GM21619 (cell line): ENCODE measurements around the gene ST7.
"Not testable (repeated sequence)": the region's sequence is repeated elsewhere in the genome, so short reads cannot be mapped to it uniquely, and the experiment has no call there.

Experiments
- ATAC-seq: cut with Tn5 transposase; IDR thresholded peaks from one replicate; pipeline ENCODE4 v1.9.1; 2021; ENCODE audit not compliant: unreplicated experiment

Gene ST7

DNA sequence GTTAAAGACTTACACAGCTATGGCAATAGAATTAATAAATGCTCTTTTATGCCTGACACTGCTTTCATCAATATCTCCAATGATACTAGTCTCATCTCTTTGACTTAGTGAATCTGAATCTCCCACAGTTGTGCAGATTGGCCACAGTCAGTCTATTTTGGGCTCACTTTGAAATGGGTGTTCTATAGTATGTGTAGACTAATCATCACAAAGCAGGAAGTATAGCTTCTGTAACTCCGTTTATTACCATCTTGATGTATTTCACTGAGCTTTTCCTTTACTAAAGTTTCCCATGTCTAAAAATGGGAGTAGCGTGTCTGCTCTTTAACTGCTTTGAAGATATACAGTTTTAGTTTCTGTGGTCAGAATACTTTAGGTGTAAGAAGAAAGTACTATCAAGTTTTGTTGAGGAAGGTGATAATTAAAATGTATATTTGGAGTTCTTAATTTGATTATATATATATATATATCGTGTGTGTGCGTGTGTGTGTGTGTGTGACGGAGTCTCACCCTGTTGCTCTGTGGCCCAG, 70.1 kb downstream of the ST7 start:
- ATAC-seq: peak; percentile 68

DNA sequence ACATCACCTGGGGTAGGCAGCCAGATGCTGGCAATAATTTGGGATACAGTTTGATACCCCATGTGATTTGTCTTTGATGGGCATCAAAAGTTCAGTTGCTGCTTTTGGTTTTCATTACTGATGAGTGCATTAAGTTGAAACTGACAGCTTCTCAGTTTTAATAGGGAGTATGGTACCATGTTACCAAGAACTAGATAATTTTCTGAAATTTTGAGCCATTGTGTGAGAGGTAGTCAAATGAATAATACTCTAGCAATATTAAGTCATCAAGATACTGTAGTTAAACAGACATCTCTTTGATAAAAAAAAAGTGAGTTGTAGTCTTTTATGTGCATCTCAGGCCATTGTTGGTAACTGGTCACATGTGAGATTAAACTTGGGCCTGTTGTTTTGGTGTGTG, 71.5 kb downstream of the ST7 start:
- ATAC-seq: no peak

DNA sequence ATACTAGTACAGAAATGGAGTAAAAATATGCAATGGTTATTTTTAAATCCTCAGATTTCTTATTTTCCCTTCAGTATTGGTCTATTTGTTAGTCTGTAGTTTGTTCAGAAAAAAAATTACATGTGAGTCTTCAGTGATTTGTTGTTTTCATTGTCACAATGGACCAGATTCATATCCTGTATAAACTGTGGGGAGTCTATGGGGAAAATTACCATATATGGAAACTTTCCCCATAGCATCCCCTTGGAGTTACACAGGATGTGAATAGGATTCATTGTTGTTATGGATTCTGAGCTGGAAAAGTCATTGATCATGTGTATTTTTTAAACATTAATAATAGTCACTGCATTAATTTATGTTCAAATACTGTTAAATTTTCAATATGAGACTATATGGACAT, 72.6 kb downstream of the ST7 start:
- no peak for ATAC-seq

DNA sequence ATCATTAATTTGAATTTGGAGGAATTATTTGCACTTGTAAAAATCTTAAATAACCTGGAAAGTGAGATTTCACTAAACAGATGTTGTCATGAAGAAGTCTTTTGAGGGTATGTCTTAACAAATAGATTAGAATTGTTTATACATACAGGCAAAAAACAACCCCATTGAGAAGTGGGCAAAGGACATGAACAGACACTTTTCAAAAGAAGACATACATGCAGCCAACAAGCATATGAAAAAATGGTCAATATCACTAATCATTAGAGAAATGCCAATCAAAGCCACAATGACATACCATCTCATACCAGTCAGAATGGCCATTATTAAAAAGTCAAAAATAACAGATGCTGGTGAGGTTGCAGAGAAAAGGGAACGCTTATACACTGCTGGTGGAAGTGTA, 77.0 kb downstream of the ST7 start:
- ATAC-seq: not testable (repeated sequence)

DNA sequence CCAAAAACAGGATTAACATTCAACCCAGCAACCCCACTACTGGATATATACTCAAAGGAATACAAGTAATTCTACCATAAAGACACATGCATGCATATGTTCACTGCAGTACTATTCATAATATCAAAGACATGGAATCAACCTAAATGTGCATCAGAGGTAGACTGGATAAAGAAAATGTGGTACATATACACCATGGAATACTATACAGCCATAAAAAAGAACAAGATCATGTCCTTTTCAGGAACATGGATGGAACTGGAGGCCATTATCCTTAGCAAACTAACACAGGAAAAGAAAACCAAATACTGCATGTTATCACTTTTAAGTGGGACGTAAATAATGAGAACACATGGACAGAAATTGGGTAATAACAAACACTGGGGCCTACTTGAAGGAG, 77.5 kb downstream of the ST7 start:
- not testable (repeated sequence) for ATAC-seq

DNA sequence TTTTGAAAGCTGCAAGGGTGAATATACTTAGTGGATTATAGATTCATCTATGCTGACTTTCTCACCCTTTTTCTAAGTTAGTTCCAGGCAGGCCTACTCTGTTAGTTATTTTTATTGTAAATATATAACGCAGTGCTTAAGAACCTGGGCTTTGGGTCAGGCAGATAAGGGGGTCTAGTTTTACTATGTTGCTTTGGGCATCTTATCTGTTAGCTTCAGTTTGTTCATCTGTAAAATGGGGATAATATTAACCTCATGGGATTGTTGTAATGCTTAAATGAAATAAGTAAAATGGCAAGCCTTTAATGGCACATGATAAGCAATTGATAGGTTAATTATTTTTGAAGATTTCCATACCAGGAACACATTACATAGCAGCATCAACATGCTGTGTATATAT, 79.5 kb downstream of the ST7 start:
- ATAC-seq: no peak

DNA sequence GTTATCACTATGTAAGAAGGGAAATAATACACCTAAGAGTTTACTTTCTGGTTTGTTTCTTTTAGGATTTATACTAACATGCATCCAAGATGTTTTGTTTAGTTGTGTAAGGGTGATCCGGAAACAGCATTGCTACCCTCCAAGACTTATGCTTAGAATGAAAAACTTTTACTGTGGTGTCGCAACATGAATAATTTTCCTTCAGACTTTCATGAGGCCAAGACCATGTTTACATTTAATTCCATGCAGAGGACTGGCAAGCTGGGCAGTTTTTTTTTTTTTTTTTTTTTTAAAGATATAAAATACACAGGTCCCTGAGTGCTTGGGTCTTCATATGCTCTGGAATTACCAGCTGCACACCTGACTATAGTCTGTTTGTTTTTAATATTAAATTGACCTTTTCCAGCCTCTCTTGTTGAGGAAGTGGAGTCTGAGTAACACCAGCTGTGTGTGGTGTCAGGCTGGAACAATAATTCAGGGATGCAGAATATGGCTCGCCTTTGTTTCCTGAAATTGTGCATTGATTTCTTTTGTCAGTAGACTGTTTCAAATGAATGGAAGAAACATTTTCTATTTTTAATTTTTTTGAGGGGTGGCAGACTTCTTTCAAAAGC, 81.7 kb downstream of the ST7 start:
- ATAC-seq: no peak

DNA sequence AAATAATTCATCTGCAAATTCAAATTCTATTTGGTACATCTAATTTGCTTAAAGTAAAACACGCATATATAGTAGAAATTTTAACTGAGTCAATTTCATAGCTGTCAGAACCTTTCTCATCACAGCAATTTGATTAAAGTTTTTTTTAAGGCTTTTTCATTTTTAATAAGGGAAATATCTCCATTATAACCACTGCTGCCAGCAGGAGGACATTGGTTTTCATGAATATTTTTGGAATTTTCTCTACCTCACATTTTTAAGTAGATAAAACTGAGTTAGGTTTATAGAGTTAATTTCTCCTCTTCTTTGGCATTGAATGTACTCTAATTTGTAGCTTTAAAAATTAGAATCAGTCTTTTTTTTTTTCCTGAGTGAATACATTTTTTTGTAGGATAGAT, 82.2 kb downstream of the ST7 start:
- no peak for ATAC-seq

DNA sequence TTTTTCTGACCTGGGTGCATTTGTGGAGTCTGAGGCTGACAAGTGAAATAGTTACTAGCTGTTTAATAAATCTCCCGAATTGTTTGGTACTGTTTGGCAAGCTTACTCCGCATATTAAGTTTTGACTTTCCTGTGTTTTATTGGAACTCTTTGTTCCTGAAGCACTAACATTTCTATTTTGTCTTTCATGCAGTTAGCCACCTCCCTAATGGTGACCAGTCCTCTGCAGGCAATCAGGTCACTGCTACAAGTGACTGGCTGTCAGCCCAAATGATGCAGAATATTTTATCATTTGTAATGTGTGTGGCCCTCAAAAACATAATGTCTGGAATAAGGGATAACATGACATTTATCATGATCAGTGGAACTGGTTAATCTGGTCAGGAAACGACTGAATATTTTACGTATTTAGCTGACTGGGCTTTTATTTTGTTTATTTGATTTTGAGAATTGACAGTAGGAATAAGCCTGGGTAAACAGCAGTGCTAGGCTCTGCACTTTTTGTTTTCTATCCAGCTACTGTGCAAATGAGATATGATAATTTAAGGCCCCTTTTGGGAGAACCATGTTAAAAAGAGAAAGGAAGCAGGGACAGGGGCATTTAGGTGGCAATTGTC, 82.9 kb downstream of the ST7 start:
- no peak for ATAC-seq

DNA sequence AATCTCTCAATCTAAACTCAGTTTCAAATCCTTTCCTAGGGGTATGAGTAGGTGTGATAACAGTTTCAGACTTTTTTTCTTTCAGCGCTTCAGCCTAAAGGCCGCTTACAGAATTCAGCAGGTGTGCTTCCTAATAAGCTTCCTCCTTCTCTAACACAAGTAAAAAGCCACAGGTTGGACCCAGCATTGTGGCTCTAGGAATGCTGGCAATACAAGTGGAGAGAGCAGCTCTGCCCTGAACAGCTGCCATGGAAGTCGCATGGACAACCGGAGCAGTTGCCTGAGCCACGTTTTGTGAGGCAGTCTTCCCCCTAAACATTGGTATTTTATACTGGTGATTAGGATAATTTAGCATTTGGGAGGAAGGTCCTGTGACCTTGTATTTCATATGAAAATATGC, 83.5 kb downstream of the ST7 start:
- no peak for ATAC-seq

DNA sequence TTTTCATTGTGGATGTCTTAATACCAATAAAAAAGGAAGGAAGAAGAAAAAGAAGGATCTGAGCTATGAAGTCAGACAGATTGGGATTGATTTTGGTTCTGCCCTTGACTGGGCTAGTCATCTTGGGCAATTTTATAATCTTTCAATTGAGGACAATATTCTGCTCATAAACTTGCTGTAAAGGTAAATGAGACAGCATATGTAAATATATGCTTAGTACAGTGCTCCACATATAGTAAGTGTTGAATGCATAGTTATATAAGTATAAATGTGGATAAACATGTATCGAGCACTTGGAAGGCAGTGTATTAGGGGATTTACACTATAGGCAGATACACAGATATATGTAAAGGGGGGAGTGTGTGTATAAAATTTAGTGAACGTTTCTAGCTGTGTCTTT, 85.1 kb downstream of the ST7 start:
- ATAC-seq: no peak

DNA sequence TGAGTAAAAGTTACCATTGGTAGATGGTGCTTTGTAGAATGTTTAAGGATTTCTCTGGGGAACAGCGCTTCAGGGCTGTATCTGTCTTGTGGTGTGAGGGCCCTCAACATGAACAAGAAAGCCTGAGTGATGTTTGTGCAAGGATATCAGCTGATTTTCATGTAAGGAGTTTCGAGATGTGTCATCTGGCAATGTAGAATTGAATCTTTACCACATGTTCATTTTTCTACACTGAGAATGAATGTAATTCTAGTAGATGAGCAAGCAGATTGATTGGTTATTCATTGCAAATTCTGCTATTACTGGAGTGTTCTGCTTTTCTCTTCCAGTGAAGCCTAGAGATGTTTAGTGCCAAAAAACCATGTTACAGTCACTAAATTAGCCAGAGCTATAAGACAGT, 87.7 kb downstream of the ST7 start:
- peak; percentile 87 for ATAC-seq

DNA sequence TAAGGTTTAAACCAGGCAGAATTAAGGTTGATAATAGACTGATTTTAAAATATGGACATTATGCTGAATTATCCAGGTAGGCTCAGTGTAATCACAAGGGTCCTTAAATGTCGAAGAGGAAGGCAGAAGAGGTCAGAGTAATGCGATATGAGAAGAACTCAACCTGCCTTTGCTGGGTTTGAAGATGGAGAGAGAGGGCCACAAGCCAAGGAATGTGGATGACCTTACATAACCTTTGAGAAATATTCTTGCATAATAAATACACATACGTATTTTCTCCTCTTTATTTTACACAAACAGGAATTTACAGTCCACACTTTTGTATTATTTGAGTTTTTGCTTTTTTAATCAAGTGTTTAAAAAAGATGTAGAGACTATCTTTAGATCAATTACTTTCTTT, 88.5 kb downstream of the ST7 start:
- no peak for ATAC-seq

DNA sequence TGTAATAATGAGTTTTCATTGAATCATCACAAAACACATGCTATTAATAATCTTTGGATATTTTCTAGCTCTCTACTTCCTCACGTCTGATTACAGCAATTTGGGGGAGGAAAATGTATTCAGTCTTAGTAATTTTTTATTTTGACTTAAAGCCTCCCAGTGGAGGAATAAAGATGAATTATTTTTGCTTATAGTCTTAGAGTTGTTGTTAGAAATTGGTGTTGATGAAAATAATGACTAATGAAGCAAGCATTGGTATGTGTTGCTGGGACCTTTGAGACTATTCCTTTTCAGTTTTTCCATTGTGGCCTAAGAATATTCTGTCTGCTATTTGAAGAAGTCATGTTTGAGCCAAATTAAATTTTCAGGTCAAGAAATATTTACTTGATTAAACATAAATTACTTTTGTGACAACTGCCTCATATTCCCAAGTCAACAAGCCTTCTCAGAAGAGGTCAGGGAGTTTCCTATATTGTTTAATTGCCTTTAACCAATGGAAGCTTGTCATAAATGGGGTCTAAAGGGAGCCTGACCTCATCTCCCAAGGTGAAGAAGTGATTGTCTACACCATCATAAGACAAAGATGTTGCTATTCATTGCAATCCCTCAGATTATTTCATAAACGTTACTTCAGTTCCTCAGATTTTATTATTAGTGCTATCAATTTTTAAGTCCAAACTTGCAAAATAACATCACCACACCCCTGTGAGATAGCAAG, 90.0 kb downstream of the ST7 start:
- no peak for ATAC-seq

DNA sequence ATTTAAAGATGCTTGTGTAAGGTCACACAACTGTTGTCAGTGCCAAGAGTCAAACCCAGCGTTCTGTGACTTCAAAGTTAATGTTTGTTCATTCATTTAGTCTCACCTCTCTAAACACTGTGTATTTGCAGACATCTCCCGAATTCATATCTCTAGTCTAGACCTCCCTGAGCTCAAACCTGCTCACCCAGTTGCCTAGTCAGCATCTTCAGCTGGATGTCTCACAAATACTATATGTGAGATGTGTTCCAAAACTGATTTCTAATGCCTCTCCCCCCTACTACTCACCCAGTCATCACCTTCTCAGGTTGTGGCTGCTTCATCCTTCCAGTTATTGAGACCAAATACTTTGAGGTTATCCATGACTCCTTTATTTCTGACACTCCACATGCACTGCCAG, 91.4 kb downstream of the ST7 start:
- no peak for ATAC-seq

DNA sequence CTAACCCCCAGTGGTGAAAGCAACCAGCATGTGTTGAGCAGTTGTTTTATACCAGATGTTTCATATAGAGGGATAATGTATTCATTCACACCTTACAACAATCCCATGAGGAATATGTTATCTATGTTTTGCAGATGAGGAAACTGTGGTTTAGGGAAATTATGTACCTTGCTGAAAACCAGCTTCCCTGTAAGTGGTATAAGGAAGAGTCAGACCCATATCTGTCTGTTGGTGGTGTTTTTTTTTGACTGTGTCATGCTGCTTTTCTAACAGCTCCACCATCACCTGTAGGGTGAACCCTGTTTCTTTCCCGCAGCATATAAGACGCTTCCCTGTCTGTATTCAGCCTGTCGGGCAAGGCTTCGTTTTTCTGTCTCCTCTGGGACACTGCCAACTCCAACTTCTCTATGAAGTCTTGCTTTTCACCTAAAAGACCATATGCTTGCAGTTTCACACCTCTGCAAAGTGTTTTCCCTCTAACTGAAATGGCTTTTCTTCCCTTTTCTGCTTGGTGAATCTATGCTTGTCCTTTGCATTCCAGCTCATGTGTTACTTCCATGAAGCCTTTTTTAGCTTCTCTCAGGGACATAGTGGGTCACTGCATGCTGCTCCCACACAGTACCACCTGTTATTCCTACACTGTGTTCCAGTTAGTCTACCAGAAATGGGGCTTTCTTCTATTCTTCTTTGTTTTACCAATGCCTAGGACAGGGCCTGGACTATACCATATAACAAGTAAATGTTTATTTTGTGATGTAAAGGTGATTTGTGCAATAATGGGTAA, 92.8 kb downstream of the ST7 start:
- no peak for ATAC-seq

DNA sequence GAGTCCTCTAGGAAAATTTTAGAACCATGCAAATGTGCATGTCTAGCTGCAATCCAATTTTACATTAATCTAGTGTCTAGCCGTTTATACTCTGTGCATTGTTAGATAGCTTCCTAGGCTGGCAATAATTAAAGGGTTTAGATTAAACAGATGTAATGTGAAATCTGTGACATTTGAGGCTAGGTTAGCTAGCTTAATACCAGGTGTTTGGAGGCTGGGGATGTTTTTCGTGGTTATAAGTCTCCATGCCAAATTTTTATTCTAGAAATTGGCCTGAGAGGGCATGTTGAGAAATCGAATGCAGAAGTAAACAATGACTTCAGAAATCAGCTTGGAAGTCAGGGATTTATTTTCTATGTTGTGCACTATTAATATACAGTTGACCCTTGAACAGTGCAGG, 94.2 kb downstream of the ST7 start:
- ATAC-seq: no peak

DNA sequence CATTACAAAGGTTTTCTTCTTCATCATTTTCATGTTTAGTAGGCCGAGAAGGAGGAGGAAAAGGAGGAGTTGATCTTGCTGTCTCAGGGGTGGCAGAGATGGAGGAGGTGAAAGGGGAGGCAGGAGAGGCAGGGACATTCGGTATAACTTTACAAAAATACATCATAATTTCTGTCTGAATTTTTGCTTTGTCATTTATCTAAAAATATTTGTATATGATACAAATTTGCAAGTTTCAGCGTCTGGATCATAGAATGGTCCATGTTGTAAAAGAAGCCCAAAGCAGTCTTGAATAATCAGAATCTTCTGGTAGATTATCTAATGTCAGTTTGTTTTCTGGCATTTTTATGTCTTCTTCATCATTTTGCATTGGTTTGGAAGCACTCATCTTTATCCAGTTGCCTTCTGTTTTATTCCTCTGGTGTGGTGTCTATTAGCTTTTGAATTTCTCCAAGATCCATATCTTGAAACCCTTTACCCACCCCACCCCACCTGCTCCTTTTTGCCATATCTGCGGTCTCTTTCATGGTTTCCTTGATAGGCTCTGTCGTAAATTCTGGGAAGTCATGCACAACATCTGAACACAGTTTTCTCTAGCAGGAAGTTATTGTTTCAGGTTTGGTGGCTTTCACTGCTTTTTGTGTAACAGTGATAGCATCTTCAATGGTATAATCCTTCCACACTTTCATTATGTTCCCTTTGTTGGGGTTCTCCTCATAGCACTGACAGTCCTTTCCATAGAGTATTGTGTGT, 95.0 kb downstream of the ST7 start:
- no peak for ATAC-seq

DNA sequence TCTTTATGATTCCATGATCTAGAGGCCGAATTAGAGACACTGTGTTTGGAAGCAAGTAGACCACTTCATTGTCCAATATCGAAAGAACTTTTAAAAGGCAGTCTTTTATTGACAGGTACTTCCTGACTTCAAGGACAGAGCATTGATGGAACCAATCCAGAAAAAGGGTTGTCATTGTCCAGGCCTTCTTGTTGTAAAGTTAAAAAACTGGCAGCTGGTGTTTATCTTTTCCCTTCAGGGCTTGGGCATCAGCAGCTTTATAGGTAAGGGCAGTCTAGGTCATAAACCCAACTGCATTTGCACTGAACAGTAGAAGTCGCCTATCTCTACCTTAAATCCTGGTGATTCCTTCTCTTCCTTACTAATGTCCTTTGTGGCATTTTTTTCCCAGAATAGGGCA, 95.6 kb downstream of the ST7 start:
- ATAC-seq: no peak

DNA sequence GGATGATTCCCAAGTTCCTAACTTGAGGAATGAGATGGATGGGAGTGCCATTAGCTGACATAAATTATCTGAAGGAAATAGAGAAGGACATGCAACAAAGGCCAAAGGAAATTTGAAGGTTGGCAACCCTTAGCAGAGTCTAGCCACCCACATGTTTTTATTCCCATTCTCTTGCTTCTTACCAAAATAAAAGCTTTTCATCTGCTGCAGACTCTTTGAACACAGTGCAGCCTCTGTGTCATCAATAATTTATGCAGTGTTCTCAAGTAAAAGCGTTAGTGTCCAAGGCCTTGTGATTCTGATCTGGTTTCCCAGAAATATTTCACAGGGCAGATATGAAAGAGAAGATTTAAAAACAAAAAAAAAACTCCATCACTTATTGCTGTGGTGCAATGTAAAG, 98.5 kb downstream of the ST7 start:
- no peak for ATAC-seq

DNA sequence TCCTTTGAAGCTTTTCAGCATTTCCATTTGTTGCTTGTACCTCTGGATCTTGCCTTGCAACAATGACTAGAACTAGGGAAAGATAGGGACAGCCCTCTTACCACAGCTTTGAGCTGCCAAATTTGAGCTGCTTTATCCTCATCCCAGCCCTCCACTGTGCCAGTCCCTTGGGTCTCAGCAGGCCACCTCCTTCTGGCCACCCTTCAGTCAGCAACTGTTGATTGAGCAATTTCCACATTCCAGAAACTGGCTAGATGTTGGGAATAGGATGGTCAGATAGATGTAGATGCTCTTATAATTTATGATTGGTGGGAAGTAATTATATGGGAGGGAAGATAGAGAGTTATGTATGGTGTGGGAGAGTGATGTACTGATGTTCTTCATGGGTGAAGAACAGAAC, 100.1 kb downstream of the ST7 start:
- no peak for ATAC-seq
